Erythroblast (primary cell): Measurements from ENCODE around the gene PODXL.

ENCODE experiments used
- GATA1 ChIP-seq: IDR thresholded peaks from 2 replicates; pipeline ENCODE4 v1.6.1; 2011; ENCODE audit warnings: low read depth, mild to moderate bottlenecking, control low read depth, low read length, moderate library complexity
- POLR2A ChIP-seq: IDR thresholded peaks from 2 replicates; pipeline ENCODE4 v1.6.1; 2011; ENCODE audit warnings: mild to moderate bottlenecking, low read length

DNA sequence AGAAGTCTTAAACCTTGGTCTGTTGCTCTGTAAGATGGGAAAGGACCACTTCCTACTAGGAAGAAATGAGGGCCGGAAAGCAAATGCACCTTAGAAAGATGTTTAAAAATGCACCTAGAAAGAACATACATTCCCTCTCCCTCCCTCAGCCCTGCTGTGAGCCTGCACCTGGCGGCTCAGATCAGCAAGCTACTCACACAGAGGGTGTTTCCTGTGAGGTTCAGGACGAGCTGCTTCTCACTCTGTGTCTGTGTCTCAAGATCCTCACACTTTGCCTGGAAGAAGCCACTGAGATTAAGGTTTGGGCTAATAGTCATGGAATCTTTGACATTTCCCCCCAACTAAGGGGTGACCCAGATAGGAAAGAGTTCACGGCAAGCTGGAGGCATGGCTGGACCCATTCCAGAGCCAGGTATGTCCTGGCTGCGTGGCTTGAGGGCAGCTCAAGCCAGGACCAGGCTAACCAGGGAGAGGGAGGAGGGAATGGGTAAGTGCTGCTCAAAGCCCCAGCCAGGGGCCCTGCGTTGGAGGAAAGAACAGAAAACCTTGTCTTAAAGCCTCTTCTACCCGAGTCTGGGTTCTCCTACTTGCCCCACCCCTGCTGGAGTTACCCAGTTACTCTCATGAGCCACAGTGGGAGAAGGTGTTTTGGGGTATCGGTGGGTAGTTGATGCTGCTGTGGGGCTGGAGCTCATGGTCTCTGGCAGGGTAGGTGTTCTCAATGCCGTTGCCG, 47.5 kb downstream of the PODXL start:
- TF ChIP-seq POLR2A (no peak), GATA1 (no peak)
